Mesothelial cell of epicardium (in vitro differentiated cells): ENCODE measurements around the gene PDGFD. TPM values are rescaled to one million over a fixed set of nuclear protein-coding genes. Genes with fewer than 3 reads are reported as not detected.

Experiments
- DNase-seq, 2 experiments: peaks; one replicate each; pipeline ENCODE4 v3.0.0; 2021; ENCODE audit warnings: low spot score in 2 of 2; ENCODE audit not compliant: unreplicated experiment in 2 of 2
- H3K27ac Mint-ChIP-seq: 2 replicates; pipeline ENCODE4 v1.8.0; 2021; ENCODE audit warnings: mixed read lengths
- H3K27me3 Mint-ChIP-seq: 2 replicates; pipeline ENCODE4 v1.8.0; 2021; ENCODE audit warnings: low read depth, mixed read lengths
- H3K36me3 Mint-ChIP-seq: 2 replicates; pipeline ENCODE4 v1.8.0; 2021; ENCODE audit warnings: mixed read lengths
- H3K4me1 Mint-ChIP-seq: 2 replicates; pipeline ENCODE4 v1.8.0; 2021; ENCODE audit warnings: mixed read lengths
- H3K4me3 Mint-ChIP-seq: 2 replicates; pipeline ENCODE4 v1.8.0; 2021; ENCODE audit warnings: mild to moderate bottlenecking, moderate library complexity, mixed read lengths
- H3K9me3 Mint-ChIP-seq: 2 replicates; pipeline ENCODE4 v1.8.0; 2021; ENCODE audit warnings: mixed read lengths
- total RNA-seq: library from RNA; stranded (reverse); gene quantifications from 3 replicates; pipeline ENCODE4 v1.2.1, GENCODE V29; 2021
- TF ChIP-seq, protein P1 (sequence below): fragments of 200-600 bp; sonication (generic); IDR thresholded peaks from one replicate; pipeline ENCODE4 v1.5.0; 2021; ENCODE audit warnings: antibody characterized with exemption; ENCODE audit not compliant: unreplicated experiment

PDGFD gene
- total RNA-seq, 1 donor from 2014 or later = 29.1 TPM

GRCh38 chr11:103870821-103871309 is 293.1 kb downstream of the PDGFD start:
- H3K9me3 Mint-ChIP-seq = no peaks in the 10 kb centered on the region
- H3K4me1 Mint-ChIP-seq = peaks cover 2% of the 10 kb centered on the region
- DNase-seq = no peak
- TF ChIP-seq, protein P1, sequence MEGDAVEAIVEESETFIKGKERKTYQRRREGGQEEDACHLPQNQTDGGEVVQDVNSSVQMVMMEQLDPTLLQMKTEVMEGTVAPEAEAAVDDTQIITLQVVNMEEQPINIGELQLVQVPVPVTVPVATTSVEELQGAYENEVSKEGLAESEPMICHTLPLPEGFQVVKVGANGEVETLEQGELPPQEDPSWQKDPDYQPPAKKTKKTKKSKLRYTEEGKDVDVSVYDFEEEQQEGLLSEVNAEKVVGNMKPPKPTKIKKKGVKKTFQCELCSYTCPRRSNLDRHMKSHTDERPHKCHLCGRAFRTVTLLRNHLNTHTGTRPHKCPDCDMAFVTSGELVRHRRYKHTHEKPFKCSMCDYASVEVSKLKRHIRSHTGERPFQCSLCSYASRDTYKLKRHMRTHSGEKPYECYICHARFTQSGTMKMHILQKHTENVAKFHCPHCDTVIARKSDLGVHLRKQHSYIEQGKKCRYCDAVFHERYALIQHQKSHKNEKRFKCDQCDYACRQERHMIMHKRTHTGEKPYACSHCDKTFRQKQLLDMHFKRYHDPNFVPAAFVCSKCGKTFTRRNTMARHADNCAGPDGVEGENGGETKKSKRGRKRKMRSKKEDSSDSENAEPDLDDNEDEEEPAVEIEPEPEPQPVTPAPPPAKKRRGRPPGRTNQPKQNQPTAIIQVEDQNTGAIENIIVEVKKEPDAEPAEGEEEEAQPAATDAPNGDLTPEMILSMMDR = no peak
- no peak overlapping the region for H3K4me3 Mint-ChIP-seq
- no peaks in the 10 kb centered on the region for H3K27me3 Mint-ChIP-seq
- H3K27ac Mint-ChIP-seq = no peak overlapping the region
- no peaks in the 10 kb centered on the region for H3K36me3 Mint-ChIP-seq

DNA sequence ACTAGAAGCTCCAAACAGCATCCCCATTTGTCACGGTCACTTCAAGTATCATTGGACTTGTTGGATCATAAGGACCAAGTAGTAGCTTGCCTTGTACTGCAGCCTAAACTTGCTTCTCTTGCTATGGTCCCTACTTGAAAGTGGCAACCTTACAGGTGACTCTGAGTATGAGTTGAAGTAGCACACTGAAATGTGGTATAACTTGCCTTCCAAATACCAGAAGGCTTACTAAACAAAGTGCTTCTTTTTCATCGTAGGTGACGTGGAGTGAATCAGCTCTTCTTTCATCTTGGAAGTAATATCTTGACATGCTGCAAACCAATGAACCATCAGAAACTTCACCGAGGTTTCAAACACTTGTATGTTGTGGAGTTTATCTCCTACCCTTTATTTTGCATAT is 296.5 kb downstream of the PDGFD start:
- H3K9me3 Mint-ChIP-seq = no peaks in the 10 kb centered on the region

GRCh38 chr11:103863497-103863896 is 300.4 kb downstream of the PDGFD start:
- peaks cover 8% of the 10 kb centered on the region for H3K4me1 Mint-ChIP-seq
- no peak overlapping the region for H3K27ac Mint-ChIP-seq
- H3K36me3 Mint-ChIP-seq = no peaks in the 10 kb centered on the region
- H3K4me3 Mint-ChIP-seq = no peak overlapping the region
- TF ChIP-seq, protein P1 = no peak
- no peak for DNase-seq
- no peaks in the 10 kb centered on the region for H3K9me3 Mint-ChIP-seq
- H3K27me3 Mint-ChIP-seq = no peaks in the 10 kb centered on the region

More for the DNA sequence above, 296.5 kb downstream of the PDGFD start:
- DNase-seq = no peak
- TF ChIP-seq, protein P1 = no peak
- Mint-ChIP-seq H3K4me3 (no peak overlapping the region), H3K36me3 (no peaks in the 10 kb centered on the region), H3K27me3 (no peaks in the 10 kb centered on the region), H3K4me1 (peaks cover 2% of the 10 kb centered on the region), H3K27ac (no peak overlapping the region)

DNA sequence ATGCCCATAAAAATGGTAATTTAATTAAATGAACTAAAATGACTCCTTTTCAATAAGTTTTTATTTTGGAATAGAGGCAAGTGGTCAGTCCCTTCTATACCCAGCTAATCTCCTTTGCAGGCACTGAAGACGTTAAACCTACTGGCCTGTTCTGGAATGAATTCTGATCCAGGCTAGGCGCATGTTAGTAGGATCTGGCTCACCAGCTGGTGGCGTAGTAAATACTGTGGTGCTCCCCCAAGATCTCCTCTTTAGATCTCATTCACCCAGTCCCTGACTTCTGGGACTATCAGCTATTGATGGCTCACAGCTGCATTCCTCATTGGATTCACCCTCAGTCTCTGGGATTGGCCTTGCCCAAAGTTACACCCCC is 301.2 kb downstream of the PDGFD start:
- H3K4me3 Mint-ChIP-seq = no peak overlapping the region
- H3K4me1 Mint-ChIP-seq = peaks cover 10% of the 10 kb centered on the region
- TF ChIP-seq, protein P1 = no peak

DNA sequence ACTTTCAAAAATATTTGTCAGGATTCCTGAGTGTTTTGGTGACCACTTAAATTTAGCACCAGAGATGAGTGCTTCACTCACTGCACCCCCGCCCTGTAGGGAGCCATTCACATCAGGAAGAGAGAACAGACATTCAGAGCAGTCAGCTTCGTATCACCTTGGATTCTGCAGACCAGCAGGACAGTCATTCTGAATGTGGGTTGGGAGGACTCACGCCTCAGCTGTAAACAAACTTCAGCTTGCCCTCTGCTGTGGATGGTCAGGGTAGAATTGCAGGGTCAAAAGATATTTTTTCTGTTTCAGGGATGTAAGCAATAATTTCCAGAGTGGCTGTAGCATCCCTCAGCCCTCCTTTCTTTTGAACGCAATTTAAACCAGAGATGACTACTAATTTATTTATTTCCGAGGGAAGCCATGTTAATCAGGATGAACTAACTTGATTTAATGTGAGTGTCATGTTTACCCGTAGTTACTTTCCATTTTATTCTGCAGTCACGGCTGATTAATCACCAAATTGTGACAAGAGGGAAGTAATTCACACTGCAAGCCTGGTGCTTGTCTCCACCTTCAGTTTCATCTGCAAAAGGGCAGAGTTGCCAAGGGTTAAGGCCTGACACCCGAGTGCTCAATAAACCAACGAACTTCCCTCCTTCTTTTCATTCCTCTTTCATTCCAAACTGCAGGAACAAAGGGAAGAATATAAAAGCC is 301.7 kb downstream of the PDGFD start:
- DNase-seq = no peak
- Mint-ChIP-seq H3K4me3 (no peak overlapping the region), H3K27me3 (no peaks in the 10 kb centered on the region), H3K9me3 (peaks cover 1% of the 10 kb centered on the region), H3K4me1 (peaks cover 10% of the 10 kb centered on the region), H3K36me3 (no peaks in the 10 kb centered on the region), H3K27ac (no peak overlapping the region)
- TF ChIP-seq, protein P1 = no peak

More for the DNA sequence above, 301.2 kb downstream of the PDGFD start:
- H3K36me3 Mint-ChIP-seq = no peaks in the 10 kb centered on the region
- no peaks in the 10 kb centered on the region for H3K27me3 Mint-ChIP-seq
- no peak for DNase-seq
- no peaks in the 10 kb centered on the region for H3K9me3 Mint-ChIP-seq
- H3K27ac Mint-ChIP-seq = no peak overlapping the region

Other genes starting within 250 kb of the PDGFD start
- gene DDI1, start 127.5 kb downstream of the PDGFD start, total RNA-seq = not detected in 3 replicates